Neutrophil (primary cell): Measurements from ENCODE around the gene CPE.

Source experiments
- H3K27ac ChIP-seq: fragments of 200-600 bp; sonication (generic); 2 replicates; pipeline ENCODE4 v1.5.1; 2016; ENCODE audit warnings: mild to moderate bottlenecking, moderate library complexity
- H3K27me3 ChIP-seq: fragments of 200-600 bp; sonication (generic); 2 replicates; pipeline ENCODE4 v1.6.0; 2016; ENCODE audit warnings: mild to moderate bottlenecking
- H3K36me3 ChIP-seq: fragments of 200-600 bp; sonication (generic); 2 replicates; pipeline ENCODE4 v1.5.1; 2017
- H3K4me1 ChIP-seq, 2 experiments: fragments of 200-600 bp in 1 of 2; sonication (generic) in 1 of 2; 1 replicate in 1 of 2; 2 replicates in 1 of 2; pipeline versions ENCODE4 v1.5.1 to v1.6.1; 2013 to 2016; ENCODE audit warnings: low read depth in 1 of 2, low read length in 1 of 2, mild to moderate bottlenecking in 1 of 2, moderate library complexity in 1 of 2; ENCODE audit not compliant: control insufficient read depth in 1 of 2, insufficient read depth in 1 of 2
- H3K4me3 ChIP-seq, 2 experiments: fragments of 200-600 bp in 1 of 2; sonication (generic) in 1 of 2; 1 replicate in 1 of 2; 2 replicates in 1 of 2; pipeline ENCODE4 v1.5.1; 2013 to 2016; ENCODE audit warnings: low read depth in 1 of 2, low read length in 1 of 2, mild to moderate bottlenecking in 1 of 2, moderate library complexity in 1 of 2
- H3K9me3 ChIP-seq: fragments of 200-600 bp; sonication (generic); 2 replicates; pipeline ENCODE4 v1.5.1; 2016
- CTCF ChIP-seq: fragments of 200-600 bp; sonication (generic); IDR thresholded peaks from 2 replicates; pipeline ENCODE4 v1.5.1; 2016; ENCODE audit warnings: antibody characterized with exemption

CPE gene

GRCh38 chr4:165384186-165384585 lies 5.4 kb downstream of the CPE start:
- Histone ChIP-seq H3K9me3 (no peaks in the 10 kb centered on the region), H3K4me1 (peaks cover 0 to 3% of the 10 kb centered on the region in 2 experiments), H3K4me3 (no peak overlapping the region), H3K36me3 (no peaks in the 10 kb centered on the region), H3K27me3 (peaks cover 67% of the 10 kb centered on the region), H3K27ac (no peak overlapping the region)
- no peak for TF ChIP-seq CTCF

GRCh38 chr4:165384598-165384997 lies 5.8 kb downstream of the CPE start:
- H3K4me3 ChIP-seq = no peak overlapping the region
- H3K4me1 ChIP-seq = no peaks in the 10 kb centered on the region
- peaks cover 63% of the 10 kb centered on the region for H3K27me3 ChIP-seq
- H3K36me3 ChIP-seq = no peaks in the 10 kb centered on the region
- no peaks in the 10 kb centered on the region for H3K9me3 ChIP-seq
- H3K27ac ChIP-seq = no peak overlapping the region
- TF ChIP-seq CTCF = no peak

- no peak overlapping the region for H3K27ac ChIP-seq
- no peaks in the 10 kb centered on the region for H3K4me1 ChIP-seq
- TF ChIP-seq CTCF = no peak
- H3K4me3 ChIP-seq = no peak overlapping the region
- no peaks in the 10 kb centered on the region for H3K9me3 ChIP-seq
- peaks cover 57% of the 10 kb centered on the region for H3K27me3 ChIP-seq
- H3K36me3 ChIP-seq = no peaks in the 10 kb centered on the region
These were observed 6.3 kb downstream of the CPE start for GRCh38 chr4:165385126-165385525.

- H3K36me3 ChIP-seq = no peaks in the 10 kb centered on the region
- TF ChIP-seq CTCF = no peak
These were observed 7.5 kb downstream of the CPE start for GRCh38 chr4:165386328-165386727.

GRCh38 chr4:165388756-165389155 lies 9.9 kb downstream of the CPE start:
- Histone ChIP-seq H3K9me3 (no peaks in the 10 kb centered on the region), H3K4me3 (no peak overlapping the region), H3K4me1 (no peaks in the 10 kb centered on the region), H3K27ac (no peak overlapping the region), H3K27me3 (peaks cover 22% of the 10 kb centered on the region), H3K36me3 (no peaks in the 10 kb centered on the region)
- no peak for TF ChIP-seq CTCF

More at GRCh38 chr4:165386328-165386727, 7.5 kb downstream of the CPE start:
- Histone ChIP-seq H3K4me3 (no peak overlapping the region), H3K27me3 (peaks cover 45% of the 10 kb centered on the region), H3K4me1 (no peaks in the 10 kb centered on the region), H3K27ac (no peak overlapping the region), H3K9me3 (no peaks in the 10 kb centered on the region)

GRCh38 chr4:165393051-165393450 lies 14.2 kb downstream of the CPE start:
- no peaks in the 10 kb centered on the region for H3K36me3 ChIP-seq
- no peaks in the 10 kb centered on the region for H3K9me3 ChIP-seq
- H3K4me3 ChIP-seq = no peak overlapping the region
- H3K27me3 ChIP-seq = peaks cover 10% of the 10 kb centered on the region
- H3K27ac ChIP-seq = no peak overlapping the region
- H3K4me1 ChIP-seq = no peaks in the 10 kb centered on the region
- TF ChIP-seq CTCF = no peak
